Activated B cell treated with CpG ODN at 0.5 μM for 24 hours (primary cell): ENCODE measurements around the gene TRIP13. TPM values are rescaled to one million over a fixed set of nuclear protein-coding genes. Genes with fewer than 3 reads are reported as not detected.
"Not testable (repeated sequence)": the region's sequence is repeated elsewhere in the genome, so short reads cannot be mapped to it uniquely, and the experiment has no call there.

ENCODE experiments used
- ATAC-seq: fragments of 200-7000 bp; cut with Tn5 transposase; one replicate; pipeline ENCODE4 v1.10.0; 2021; ENCODE audit warnings: low read depth, mild to moderate bottlenecking, moderate library complexity
- CTCF ChIA-PET: fragments of 350-600 bp; sonication (Branson Sonifier 250); formaldehyde crosslinking; loops from one replicate; lab custom pipeline; 2021; ENCODE audit warnings: antibody characterized with exemption; lab: Charles Lee
- POLR2A ChIA-PET: fragments of 350-600 bp; sonication (Branson Sonifier 250); formaldehyde crosslinking; loops from one replicate; lab custom pipeline; 2021; ENCODE audit warnings: antibody characterized with exemption; lab: Charles Lee
- DNase-seq: peaks from one replicate; pipeline ENCODE4 v3.0.0; 2022
- H3K27ac Mint-ChIP-seq: one replicate; pipeline ENCODE4 v1.8.0; 2020; ENCODE audit warnings: mixed read lengths
- H3K27me3 Mint-ChIP-seq: one replicate; pipeline ENCODE4 v1.8.0; 2021; ENCODE audit warnings: mixed read lengths
- H3K36me3 Mint-ChIP-seq: one replicate; pipeline ENCODE4 v1.8.0; 2021; ENCODE audit warnings: low read depth, mixed read lengths
- H3K4me1 Mint-ChIP-seq: one replicate; pipeline ENCODE4 v1.8.0; 2021; ENCODE audit warnings: mixed read lengths
- H3K4me3 Mint-ChIP-seq: one replicate; pipeline ENCODE4 v1.8.0; 2020; ENCODE audit warnings: mild to moderate bottlenecking, mixed read lengths
- H3K9me3 Mint-ChIP-seq: one replicate; pipeline ENCODE4 v1.8.0; 2020; ENCODE audit warnings: mixed read lengths
- CTCF ChIP-seq: fragments of 200-600 bp; IDR thresholded peaks from one replicate; pipeline ENCODE4 v1.8.0; 2022; ENCODE audit warnings: antibody characterized with exemption, mild to moderate bottlenecking
- intact Hi-C: fragments of 100-400 bp; cut with micrococcal nuclease; formaldehyde crosslinking; loops from one replicate; pipeline ENCODE4 v1.15.1; 2024
- total RNA-seq: library from RNA; stranded (reverse); gene quantifications from 2 replicates; pipeline ENCODE4 v1.2.3, GENCODE V29; 2022

Gene TRIP13
- total RNA-seq, 1 donor from 2014 or later, result 4.1 TPM

DNA sequence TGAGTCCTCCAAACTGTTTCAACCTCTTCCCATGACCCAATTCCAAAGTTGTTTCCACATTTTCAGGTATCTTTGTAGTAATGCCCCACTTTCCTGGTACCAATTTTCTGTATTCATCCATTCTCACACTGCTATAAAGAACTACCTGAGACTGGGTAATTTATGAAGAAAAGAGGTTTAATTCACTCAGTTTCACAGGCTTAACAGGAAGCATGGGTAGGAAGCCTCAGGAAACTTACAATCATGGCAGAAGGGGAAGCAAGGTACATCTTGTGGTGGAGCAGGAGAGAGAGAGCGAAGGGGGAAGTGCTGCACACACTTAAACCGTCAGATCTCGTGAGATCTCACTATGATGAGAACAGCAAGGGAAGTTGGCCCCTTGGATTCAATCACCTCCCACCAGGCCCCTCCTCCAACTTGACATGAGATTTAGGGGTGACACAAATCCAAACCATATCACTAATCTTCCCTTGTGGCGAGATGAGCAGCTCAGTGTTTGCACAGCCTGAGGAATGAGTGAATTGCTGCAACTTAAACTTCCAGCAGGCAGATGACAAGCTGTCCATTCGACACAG is 42.9 kb downstream of the TRIP13 start:
- Mint-ChIP-seq H3K27ac (no peak overlapping the region), H3K4me1 (no peaks in the 10 kb centered on the region), H3K36me3 (no peaks in the 10 kb centered on the region), H3K9me3 (no peaks in the 10 kb centered on the region), H3K4me3 (no peak overlapping the region), H3K27me3 (peaks cover 18% of the 10 kb centered on the region)
- no peak for DNase-seq
- TF ChIP-seq CTCF, result no peak
- CTCF ChIA-PET, result no interaction called here
- intact Hi-C loops, result no loop called here
- no peak for ATAC-seq
- POLR2A ChIA-PET, result no interaction called here

- DNase-seq (no peak), ATAC-seq (no peak)
- Mint-ChIP-seq H3K4me3 (no peak overlapping the region), H3K27me3 (peaks cover 24% of the 10 kb centered on the region), H3K9me3 (no peaks in the 10 kb centered on the region), H3K4me1 (no peaks in the 10 kb centered on the region), H3K36me3 (no peaks in the 10 kb centered on the region), H3K27ac (no peak overlapping the region)
- no peak for TF ChIP-seq CTCF
- intact Hi-C loops, result no loop called here
- ChIA-PET POLR2A (no interaction called here), CTCF (no interaction called here)
Observed at GRCh38 chr5:936149-937144, 43.8 kb downstream of the TRIP13 start.

GRCh38 chr5:937151-937924 is 44.7 kb downstream of the TRIP13 start:
- no peak for ATAC-seq
- intact Hi-C loops, result no loop called here
- ChIA-PET CTCF (no interaction called here), POLR2A (interaction anchor here (0.7 kb wide), 1 partner anchor 653 kb away, joined by 5 read pairs; no protein-coding TSS in a partner anchor)
- Mint-ChIP-seq H3K9me3 (no peaks in the 10 kb centered on the region), H3K27me3 (peaks cover 24% of the 10 kb centered on the region), H3K27ac (no peak overlapping the region), H3K4me1 (no peaks in the 10 kb centered on the region), H3K4me3 (no peak overlapping the region), H3K36me3 (no peaks in the 10 kb centered on the region)
- DNase-seq, result no peak
- no peak for TF ChIP-seq CTCF

DNA sequence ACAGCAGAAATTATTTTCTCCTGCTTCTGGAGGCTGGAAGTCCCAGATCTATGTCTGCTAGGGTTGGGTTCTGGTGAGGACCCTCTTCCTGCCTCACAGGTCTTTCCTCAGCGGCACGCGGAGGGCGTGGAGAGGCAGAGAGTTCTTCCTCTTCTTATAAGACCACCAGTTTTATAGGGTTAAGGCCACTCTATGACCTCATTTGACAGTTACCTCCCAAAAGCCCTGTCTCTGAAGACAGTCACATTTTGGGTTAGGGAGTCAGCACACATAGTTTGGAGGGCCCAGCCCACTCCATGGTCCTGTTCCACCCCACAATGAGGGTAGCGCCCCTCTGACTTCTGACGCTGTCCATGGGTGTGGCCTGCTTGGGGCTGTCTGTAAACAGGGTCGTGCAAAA is 46.7 kb downstream of the TRIP13 start:
- intact Hi-C loops, result no loop called here
- Mint-ChIP-seq H3K36me3 (no peaks in the 10 kb centered on the region), H3K27me3 (peaks cover 30% of the 10 kb centered on the region), H3K4me3 (no peak overlapping the region), H3K27ac (no peak overlapping the region), H3K4me1 (no peaks in the 10 kb centered on the region), H3K9me3 (no peaks in the 10 kb centered on the region)
- POLR2A ChIA-PET, result no interaction called here
- ATAC-seq (no peak), DNase-seq (no peak)
- no peak for TF ChIP-seq CTCF
- CTCF ChIA-PET, result no interaction called here

GRCh38 chr5:940741-941140 is 48.1 kb downstream of the TRIP13 start:
- H3K4me3 Mint-ChIP-seq, intact Hi-C loops, H3K36me3 Mint-ChIP-seq, DNase-seq, CTCF ChIA-PET, H3K4me1 Mint-ChIP-seq, H3K27ac Mint-ChIP-seq, ATAC-seq, H3K9me3 Mint-ChIP-seq, POLR2A ChIA-PET: not testable (repeated sequence)
- H3K27me3 Mint-ChIP-seq, result peaks cover 41% of the 10 kb centered on the region
